HEK293 (cell line): Measurements from ENCODE around the gene ANKRD63.
A peak's percentile ranks its signal among the peaks of the same experiment; 100 is the strongest.

Source experiments
- CTCF ChIA-PET: fragments of 350-600 bp; formaldehyde crosslinking; extraction: SDS; loops from one replicate; lab custom pipeline; 2021; ENCODE audit warnings: antibody characterized with exemption; lab: Yijun Ruan, JAX
- POLR2A ChIA-PET: fragments of 300-600 bp; formaldehyde crosslinking; extraction: SDS; loops from one replicate; lab custom pipeline; 2020; ENCODE audit warnings: antibody characterized with exemption, inconsistent platforms; lab: Yijun Ruan, JAX
- H3K27ac ChIP-seq: fragments of 200-500 bp; sonication (Bioruptor generic); 2 replicates; pipeline ENCODE4 v1.5.1; 2014; ENCODE audit warnings: low read depth, low read length, control low read depth, inconsistent platforms; ENCODE audit errors: extremely low read depth
- H3K36me3 ChIP-seq, 2 experiments: fragments of 200-500 bp in 1 of 2; sonication (Bioruptor generic) in 1 of 2; 1 replicate in 1 of 2; 2 replicates in 1 of 2; pipeline ENCODE4 v1.5.1; 2014 to 2017; ENCODE audit warnings: inconsistent platforms in 2 of 2, low read length in 2 of 2; ENCODE audit not compliant: control insufficient read depth in 2 of 2, insufficient read depth in 1 of 2
- H3K4me1 ChIP-seq: fragments of 200-500 bp; sonication (Bioruptor generic); 2 replicates; pipeline ENCODE4 v1.5.1; 2014; ENCODE audit warnings: mild to moderate bottlenecking, low read length, inconsistent platforms; ENCODE audit not compliant: control insufficient read depth, insufficient read depth
- H3K4me3 ChIP-seq: 2 replicates; pipeline ENCODE4 v1.5.1; 2011; ENCODE audit warnings: low read depth, mild to moderate bottlenecking, control low read depth, low read length, moderate library complexity
- H3K9me3 ChIP-seq: fragments of 200-500 bp; sonication (Bioruptor generic); 2 replicates; pipeline ENCODE4 v1.5.1; 2014; ENCODE audit warnings: low read depth, low read length, inconsistent platforms; ENCODE audit not compliant: control insufficient read depth, insufficient read depth
- GLI4 ChIP-seq: fragments of 450-650 bp; formaldehyde crosslinking; IDR thresholded peaks from 2 replicates; pipeline ENCODE4 v1.5.1; 2016; ENCODE audit warnings: missing biosample characterization, missing genetic modification characterization
- INSM2 ChIP-seq: fragments of 450-650 bp; formaldehyde crosslinking; IDR thresholded peaks from 2 replicates; pipeline ENCODE4 v1.5.1; 2016; ENCODE audit warnings: missing biosample characterization, missing genetic modification characterization
- SCRT2 ChIP-seq: fragments of 450-650 bp; formaldehyde crosslinking; IDR thresholded peaks from 2 replicates; pipeline ENCODE4 v1.5.1; 2016; ENCODE audit warnings: missing biosample characterization, missing genetic modification characterization
- ZBTB49 ChIP-seq: fragments of 450-650 bp; formaldehyde crosslinking; IDR thresholded peaks from 2 replicates; pipeline ENCODE4 v1.5.1; 2016; ENCODE audit warnings: missing biosample characterization, missing genetic modification characterization, low read depth
- ZNF138 ChIP-seq: fragments of 450-650 bp; formaldehyde crosslinking; IDR thresholded peaks from 2 replicates; pipeline ENCODE4 v1.5.1; 2016; ENCODE audit warnings: missing biosample characterization, missing genetic modification characterization, borderline replicate concordance
- ZNF202 ChIP-seq: fragments of 450-650 bp; formaldehyde crosslinking; IDR thresholded peaks from 2 replicates; pipeline ENCODE4 v1.5.1; 2016; ENCODE audit warnings: missing biosample characterization, missing genetic modification characterization, borderline replicate concordance
- ZNF391 ChIP-seq: fragments of 450-650 bp; formaldehyde crosslinking; IDR thresholded peaks from 2 replicates; pipeline ENCODE4 v1.5.1; 2016; ENCODE audit warnings: low read depth, missing biosample characterization, missing genetic modification characterization, borderline replicate concordance
- ZNF645 ChIP-seq: fragments of 450-650 bp; formaldehyde crosslinking; IDR thresholded peaks from 2 replicates; pipeline ENCODE4; 2016; ENCODE audit warnings: missing biosample characterization, missing genetic modification characterization
- ZNF670 ChIP-seq: fragments of 450-650 bp; formaldehyde crosslinking; IDR thresholded peaks from 2 replicates; pipeline ENCODE4 v1.5.1; 2016; ENCODE audit warnings: missing biosample characterization, missing genetic modification characterization, low read depth
- TF ChIP-seq, protein P1 (sequence below): fragments of 450-650 bp; formaldehyde crosslinking; IDR thresholded peaks from 2 replicates; pipeline ENCODE4 v1.5.1; 2016; ENCODE audit warnings: missing biosample characterization, missing genetic modification characterization
- TF ChIP-seq, protein P2 (sequence below): fragments of 450-650 bp; IDR thresholded peaks from 2 replicates; pipeline ENCODE4 v1.5.1; 2018; ENCODE audit warnings: missing biosample characterization, mild to moderate bottlenecking, missing genetic modification characterization
- TF ChIP-seq, protein P3 (sequence below): fragments of 450-650 bp; formaldehyde crosslinking; IDR thresholded peaks from 2 replicates; pipeline ENCODE4 v1.5.1; 2016; ENCODE audit warnings: missing biosample characterization, missing genetic modification characterization, low read depth

The ANKRD63 gene

GRCh38 chr15:40235201-40235885, 47.5 kb downstream of the ANKRD63 start (continued):
- no peak for TF ChIP-seq ZNF645 (tag by site-specific recombination)
- TF ChIP-seq, protein P1, sequence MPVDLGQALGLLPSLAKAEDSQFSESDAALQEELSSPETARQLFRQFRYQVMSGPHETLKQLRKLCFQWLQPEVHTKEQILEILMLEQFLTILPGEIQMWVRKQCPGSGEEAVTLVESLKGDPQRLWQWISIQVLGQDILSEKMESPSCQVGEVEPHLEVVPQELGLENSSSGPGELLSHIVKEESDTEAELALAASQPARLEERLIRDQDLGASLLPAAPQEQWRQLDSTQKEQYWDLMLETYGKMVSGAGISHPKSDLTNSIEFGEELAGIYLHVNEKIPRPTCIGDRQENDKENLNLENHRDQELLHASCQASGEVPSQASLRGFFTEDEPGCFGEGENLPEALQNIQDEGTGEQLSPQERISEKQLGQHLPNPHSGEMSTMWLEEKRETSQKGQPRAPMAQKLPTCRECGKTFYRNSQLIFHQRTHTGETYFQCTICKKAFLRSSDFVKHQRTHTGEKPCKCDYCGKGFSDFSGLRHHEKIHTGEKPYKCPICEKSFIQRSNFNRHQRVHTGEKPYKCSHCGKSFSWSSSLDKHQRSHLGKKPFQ: no peak
- TF ChIP-seq, protein P2, sequence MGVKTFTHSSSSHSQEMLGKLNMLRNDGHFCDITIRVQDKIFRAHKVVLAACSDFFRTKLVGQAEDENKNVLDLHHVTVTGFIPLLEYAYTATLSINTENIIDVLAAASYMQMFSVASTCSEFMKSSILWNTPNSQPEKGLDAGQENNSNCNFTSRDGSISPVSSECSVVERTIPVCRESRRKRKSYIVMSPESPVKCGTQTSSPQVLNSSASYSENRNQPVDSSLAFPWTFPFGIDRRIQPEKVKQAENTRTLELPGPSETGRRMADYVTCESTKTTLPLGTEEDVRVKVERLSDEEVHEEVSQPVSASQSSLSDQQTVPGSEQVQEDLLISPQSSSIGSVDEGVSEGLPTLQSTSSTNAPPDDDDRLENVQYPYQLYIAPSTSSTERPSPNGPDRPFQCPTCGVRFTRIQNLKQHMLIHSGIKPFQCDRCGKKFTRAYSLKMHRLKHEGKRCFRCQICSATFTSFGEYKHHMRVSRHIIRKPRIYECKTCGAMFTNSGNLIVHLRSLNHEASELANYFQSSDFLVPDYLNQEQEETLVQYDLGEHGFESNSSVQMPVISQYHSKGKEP (tag by site-specific recombination): no peak

DNA sequence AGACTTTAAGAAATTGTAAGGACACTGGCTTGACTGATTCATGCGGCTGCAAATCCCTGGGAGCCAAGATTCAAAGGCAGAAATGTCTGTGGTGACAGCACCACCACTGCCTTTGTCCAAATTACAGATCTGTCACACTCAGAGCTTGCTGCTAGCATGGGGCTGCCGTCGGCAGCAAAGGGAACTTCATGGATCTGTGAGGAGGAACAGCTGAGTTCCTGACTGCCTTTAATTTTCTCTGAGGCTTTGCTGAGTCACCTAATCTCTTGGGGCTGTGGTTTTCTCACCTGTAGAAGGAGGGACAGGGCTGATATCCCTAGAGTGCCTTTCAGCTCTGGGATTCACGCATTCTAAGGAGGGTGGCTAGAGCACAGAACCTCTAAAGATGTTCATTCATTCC, 48.1 kb downstream of the ANKRD63 start:
- POLR2A ChIA-PET: no interaction called here
- peaks cover 5% of the 10 kb centered on the region; the same call in 1 of the 2 replicates for H3K4me1 ChIP-seq
- CTCF ChIA-PET: interaction anchor here (1.5 kb wide), 1 partner anchor 40 kb away, joined by 7 read pairs; no protein-coding TSS in a partner anchor
- H3K36me3 ChIP-seq: peaks cover 0 to 3% of the 10 kb centered on the region in 2 experiments; a peak in 1 of 3 replicates
- H3K4me3 ChIP-seq: no peak overlapping the region
- no peak for TF ChIP-seq ZBTB49 (tag by site-specific recombination)
- TF ChIP-seq GLI4: no peak
- TF ChIP-seq ZNF670 (tag by site-specific recombination): no peak
- TF ChIP-seq ZNF138: no peak
- TF ChIP-seq INSM2 (tag by site-specific recombination): no peak
- TF ChIP-seq, protein P3, sequence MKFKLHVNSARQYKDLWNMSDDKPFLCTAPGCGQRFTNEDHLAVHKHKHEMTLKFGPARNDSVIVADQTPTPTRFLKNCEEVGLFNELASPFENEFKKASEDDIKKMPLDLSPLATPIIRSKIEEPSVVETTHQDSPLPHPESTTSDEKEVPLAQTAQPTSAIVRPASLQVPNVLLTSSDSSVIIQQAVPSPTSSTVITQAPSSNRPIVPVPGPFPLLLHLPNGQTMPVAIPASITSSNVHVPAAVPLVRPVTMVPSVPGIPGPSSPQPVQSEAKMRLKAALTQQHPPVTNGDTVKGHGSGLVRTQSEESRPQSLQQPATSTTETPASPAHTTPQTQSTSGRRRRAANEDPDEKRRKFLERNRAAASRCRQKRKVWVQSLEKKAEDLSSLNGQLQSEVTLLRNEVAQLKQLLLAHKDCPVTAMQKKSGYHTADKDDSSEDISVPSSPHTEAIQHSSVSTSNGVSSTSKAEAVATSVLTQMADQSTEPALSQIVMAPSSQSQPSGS: no peak
- no peak for TF ChIP-seq ZNF202 (tag by site-specific recombination)
- TF ChIP-seq SCRT2 (tag by site-specific recombination): peak; percentile 21; the same call in 1 of the 2 replicates
- TF ChIP-seq ZNF391 (tag by site-specific recombination): no peak
- H3K9me3 ChIP-seq: no peaks in the 10 kb centered on the region
- 0 out of 2 replicates have a peak overlapping the region, but pooled peaks have one; percentile 16 for H3K27ac ChIP-seq
